ENCODE measurements around the gene RAP1GDS1.

RAP1GDS1 gene

GRCh38 chr4:98310867-98311266 lies 49.7 kb downstream of the RAP1GDS1 start:
- Mint-ChIP-seq H3K4me1 (no peaks in the 10 kb centered on the region), H3K27me3 (ENCODE audit: low read depth) (no peaks in the 10 kb centered on the region), H3K9me3 (no peaks in the 10 kb centered on the region), H3K27ac (no peak overlapping the region), H3K4me3 (no peak overlapping the region), H3K36me3 (ENCODE audit: low read depth) (no peaks in the 10 kb centered on the region)
- TF ChIP-seq, protein P1, sequence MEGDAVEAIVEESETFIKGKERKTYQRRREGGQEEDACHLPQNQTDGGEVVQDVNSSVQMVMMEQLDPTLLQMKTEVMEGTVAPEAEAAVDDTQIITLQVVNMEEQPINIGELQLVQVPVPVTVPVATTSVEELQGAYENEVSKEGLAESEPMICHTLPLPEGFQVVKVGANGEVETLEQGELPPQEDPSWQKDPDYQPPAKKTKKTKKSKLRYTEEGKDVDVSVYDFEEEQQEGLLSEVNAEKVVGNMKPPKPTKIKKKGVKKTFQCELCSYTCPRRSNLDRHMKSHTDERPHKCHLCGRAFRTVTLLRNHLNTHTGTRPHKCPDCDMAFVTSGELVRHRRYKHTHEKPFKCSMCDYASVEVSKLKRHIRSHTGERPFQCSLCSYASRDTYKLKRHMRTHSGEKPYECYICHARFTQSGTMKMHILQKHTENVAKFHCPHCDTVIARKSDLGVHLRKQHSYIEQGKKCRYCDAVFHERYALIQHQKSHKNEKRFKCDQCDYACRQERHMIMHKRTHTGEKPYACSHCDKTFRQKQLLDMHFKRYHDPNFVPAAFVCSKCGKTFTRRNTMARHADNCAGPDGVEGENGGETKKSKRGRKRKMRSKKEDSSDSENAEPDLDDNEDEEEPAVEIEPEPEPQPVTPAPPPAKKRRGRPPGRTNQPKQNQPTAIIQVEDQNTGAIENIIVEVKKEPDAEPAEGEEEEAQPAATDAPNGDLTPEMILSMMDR (IDR thresholded peaks at IDR 0.05; ENCODE audit: unreplicated experiment in 3 of 3): no peak

DNA sequence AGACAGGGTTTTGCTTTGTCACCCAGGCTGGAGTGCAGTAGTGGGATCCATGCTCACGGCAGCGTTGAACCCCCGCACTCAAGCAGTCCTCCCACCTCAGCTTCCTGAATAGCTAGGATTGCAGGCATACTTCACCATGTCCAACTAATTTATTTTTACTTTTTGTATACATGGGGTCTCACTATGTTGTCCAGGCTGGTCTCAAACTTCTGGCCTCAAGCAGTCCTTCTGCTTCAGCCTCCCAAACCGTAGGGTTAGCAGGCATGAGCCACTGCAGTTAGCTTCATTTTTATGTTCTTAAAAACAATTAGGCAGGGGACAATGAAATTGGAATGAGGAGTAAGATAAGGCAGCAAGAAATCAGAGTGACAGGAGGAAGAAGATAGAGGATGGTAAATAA lies 50.5 kb downstream of the RAP1GDS1 start:
- Mint-ChIP-seq H3K4me1 (no peaks in the 10 kb centered on the region), H3K27ac (no peak overlapping the region), H3K27me3 (ENCODE audit: low read depth) (no peaks in the 10 kb centered on the region), H3K36me3 (ENCODE audit: low read depth) (no peaks in the 10 kb centered on the region), H3K4me3 (no peak overlapping the region), H3K9me3 (no peaks in the 10 kb centered on the region)
- TF ChIP-seq, protein P1 (IDR thresholded peaks at IDR 0.05; ENCODE audit: unreplicated experiment in 3 of 3): no peak

- H3K4me3 Mint-ChIP-seq: no peak overlapping the region
- peaks cover 12% of the 10 kb centered on the region for H3K9me3 Mint-ChIP-seq
- H3K27me3 Mint-ChIP-seq (ENCODE audit: low read depth): no peaks in the 10 kb centered on the region
- TF ChIP-seq, protein P1 (IDR thresholded peaks at IDR 0.05; ENCODE audit: unreplicated experiment in 3 of 3): no peak
- no peaks in the 10 kb centered on the region for H3K4me1 Mint-ChIP-seq
- H3K36me3 Mint-ChIP-seq (ENCODE audit: low read depth): peaks cover 17% of the 10 kb centered on the region
- no peak overlapping the region for H3K27ac Mint-ChIP-seq
These were observed 53.8 kb downstream of the RAP1GDS1 start for GRCh38 chr4:98314791-98315565.

DNA sequence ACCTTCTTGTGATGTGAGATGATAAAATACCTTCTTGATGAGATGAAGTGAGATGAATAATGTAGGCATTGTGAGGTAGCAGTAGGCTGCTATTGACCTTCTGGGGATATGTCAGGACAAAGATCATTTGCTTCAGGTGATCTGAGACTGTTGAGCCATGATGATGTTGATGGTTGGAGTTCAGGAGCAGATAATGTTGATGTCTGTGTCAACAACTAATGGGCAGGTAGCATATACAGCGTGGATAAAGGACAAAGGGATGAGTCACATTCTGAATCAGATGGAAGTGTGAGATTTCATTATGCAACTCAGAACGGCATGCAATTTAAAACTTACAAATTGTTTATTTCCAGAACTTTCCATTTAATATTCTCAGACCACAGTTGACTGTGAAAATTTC lies 57.3 kb downstream of the RAP1GDS1 start:
- no peaks in the 10 kb centered on the region for H3K4me1 Mint-ChIP-seq
- H3K36me3 Mint-ChIP-seq (ENCODE audit: low read depth): peaks cover 21% of the 10 kb centered on the region
- TF ChIP-seq, protein P1 (IDR thresholded peaks at IDR 0.05; ENCODE audit: unreplicated experiment in 3 of 3): no peak
- peaks cover 15% of the 10 kb centered on the region for H3K9me3 Mint-ChIP-seq
- no peaks in the 10 kb centered on the region for H3K27me3 Mint-ChIP-seq (ENCODE audit: low read depth)
- H3K27ac Mint-ChIP-seq: no peak overlapping the region
- H3K4me3 Mint-ChIP-seq: no peak overlapping the region

DNA sequence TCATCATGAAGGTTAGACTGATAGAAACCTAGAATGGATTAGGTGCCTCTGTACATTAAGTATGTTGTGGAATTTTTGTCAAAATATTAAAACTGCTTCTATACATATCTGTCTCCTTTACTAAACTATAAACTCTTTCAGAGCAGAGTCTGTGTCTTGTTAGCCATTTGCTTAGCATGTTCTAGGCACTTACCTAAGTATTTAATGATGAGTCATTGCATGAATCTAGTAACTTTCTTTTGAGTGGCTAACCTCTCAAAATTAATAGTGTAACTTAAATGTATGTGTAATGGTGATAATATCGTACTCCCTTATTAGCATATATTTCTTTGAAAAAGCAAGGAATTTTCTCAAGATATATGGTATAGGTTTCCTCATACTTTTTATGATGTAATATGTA lies 57.8 kb downstream of the RAP1GDS1 start:
- no peak overlapping the region for H3K27ac Mint-ChIP-seq
- no peaks in the 10 kb centered on the region for H3K27me3 Mint-ChIP-seq (ENCODE audit: low read depth)
- peaks cover 15% of the 10 kb centered on the region for H3K9me3 Mint-ChIP-seq
- TF ChIP-seq, protein P1 (IDR thresholded peaks at IDR 0.05; ENCODE audit: unreplicated experiment in 3 of 3): no peak
- no peaks in the 10 kb centered on the region for H3K4me1 Mint-ChIP-seq
- no peak overlapping the region for H3K4me3 Mint-ChIP-seq
- H3K36me3 Mint-ChIP-seq (ENCODE audit: low read depth): peaks cover 21% of the 10 kb centered on the region

GRCh38 chr4:98326168-98326567 lies 65.0 kb downstream of the RAP1GDS1 start:
- Mint-ChIP-seq H3K27ac (no peak overlapping the region), H3K9me3 (peaks cover 26% of the 10 kb centered on the region), H3K4me3 (no peak overlapping the region), H3K36me3 (ENCODE audit: low read depth) (peaks cover 42% of the 10 kb centered on the region), H3K4me1 (no peaks in the 10 kb centered on the region), H3K27me3 (ENCODE audit: low read depth) (no peaks in the 10 kb centered on the region)
- TF ChIP-seq, protein P1 (IDR thresholded peaks at IDR 0.05; ENCODE audit: unreplicated experiment in 3 of 3): no peak
